ENCODE results near the gene TRIM65.

- no peak for TF ChIP-seq REST (IDR thresholded peaks at IDR 0.05; ENCODE audit: low read depth)
- no peak for TF ChIP-seq CREB1 (IDR thresholded peaks at IDR 0.05; ENCODE audit: low read depth)
- no peak for TF ChIP-seq TEAD4 (IDR thresholded peaks at IDR 0.05)
- TF ChIP-seq USF1 (IDR thresholded peaks at IDR 0.05), result no peak
- TF ChIP-seq MAX (IDR thresholded peaks at IDR 0.05), result no peak
- no peak for TF ChIP-seq EP300 (IDR thresholded peaks at IDR 0.05; ENCODE audit: borderline replicate concordance)
- TF ChIP-seq FOXM1 (IDR thresholded peaks at IDR 0.05; ENCODE audit: borderline replicate concordance, low read depth), result no peak; the same call in 1 of the 2 replicates
- no peak for TF ChIP-seq ZBTB7A (IDR thresholded peaks at IDR 0.05; ENCODE audit: low read depth)
These were observed 44.7 kb upstream of the TRIM65 start for GRCh38 chr17:75941442-75941819.
